Skeletal muscle tissue (tissue), 4 donors: ENCODE measurements around the gene ZNF341. TPM values are rescaled to one million over a fixed set of nuclear protein-coding genes. Genes with fewer than 3 reads are reported as not detected.
"Not testable (repeated sequence)": the region's sequence is repeated elsewhere in the genome, so short reads cannot be mapped to it uniquely, and the experiment has no call there.

ENCODE experiments used
- H3K27ac ChIP-seq: one replicate; pipeline ENCODE4 v1.7.0; 2013; ENCODE audit warnings: mild to moderate bottlenecking, low read depth, low read length, inconsistent platforms
- H3K27me3 ChIP-seq, 3 donors: one replicate each; pipeline ENCODE4 v1.7.0; 2013; ENCODE audit warnings: low read length in 3 of 3; ENCODE audit not compliant: control insufficient read depth in 3 of 3, insufficient read depth in 3 of 3
- H3K36me3 ChIP-seq, 3 donors: one replicate each; pipeline ENCODE4 v1.7.0; 2013; ENCODE audit warnings: low read length in 3 of 3; ENCODE audit not compliant: control insufficient read depth in 3 of 3, insufficient read depth in 3 of 3
- H3K4me1 ChIP-seq, 3 donors: one replicate each; pipeline ENCODE4 v1.7.0; 2013; ENCODE audit warnings: low read length in 3 of 3, mild to moderate bottlenecking in 3 of 3; ENCODE audit not compliant: control insufficient read depth in 3 of 3, insufficient read depth in 3 of 3
- H3K4me3 ChIP-seq, 3 donors: one replicate each; pipeline ENCODE4 v1.7.0; 2013; ENCODE audit warnings: low read length in 3 of 3
- H3K9ac ChIP-seq, 3 donors: one replicate each; pipeline ENCODE4 v1.7.0; 2013; ENCODE audit warnings: low read length in 3 of 3, mild to moderate bottlenecking in 3 of 3, moderate library complexity in 2 of 3, low read depth in 1 of 3
- H3K9me3 ChIP-seq, 3 donors: one replicate each; pipeline ENCODE4 v1.7.0; 2013; ENCODE audit warnings: low read length in 3 of 3; ENCODE audit not compliant: control insufficient read depth in 3 of 3
- total RNA-seq: library from RNA; depleted of rRNA; stranded (reverse); fragments of >200 nt; gene quantifications from one replicate; pipeline ENCODE4 v1.2.3, GENCODE V29; 2014
- donor health status: Osteomylitis.

ZNF341 gene
- total RNA-seq, 1 donor from 2014 or later = 1.0 TPM

DNA sequence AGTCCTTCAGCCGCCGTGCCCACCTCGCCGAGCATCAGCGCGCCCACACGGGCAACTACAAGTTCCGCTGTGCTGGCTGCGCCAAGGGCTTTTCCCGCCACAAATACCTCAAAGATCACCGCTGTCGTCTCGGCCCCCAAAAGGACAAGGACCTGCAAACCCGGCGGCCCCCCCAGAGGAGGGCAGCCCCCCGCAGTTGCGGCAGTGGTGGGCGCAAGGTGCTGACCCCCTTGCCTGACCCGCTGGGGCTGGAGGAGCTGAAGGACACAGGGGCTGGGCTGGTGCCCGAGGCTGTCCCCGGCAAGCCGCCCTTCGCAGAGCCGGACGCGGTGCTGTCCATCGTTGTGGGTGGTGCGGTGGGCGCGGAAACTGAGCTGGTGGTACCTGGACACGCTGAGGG, 59.2 kb downstream of the ZNF341 start:
- H3K36me3 ChIP-seq = peaks cover 4 to 13% (median 11%) of the 10 kb centered on the region in 3 donors
- H3K27me3 ChIP-seq = no peaks in the 10 kb centered on the region
- no peaks in the 10 kb centered on the region for H3K9me3 ChIP-seq
- H3K4me3 ChIP-seq = no peak overlapping the region
- no peak overlapping the region for H3K9ac ChIP-seq
- H3K27ac ChIP-seq = no peak overlapping the region
- H3K4me1 ChIP-seq = peaks cover 7 to 18% (median 16%) of the 10 kb centered on the region in 3 donors

DNA sequence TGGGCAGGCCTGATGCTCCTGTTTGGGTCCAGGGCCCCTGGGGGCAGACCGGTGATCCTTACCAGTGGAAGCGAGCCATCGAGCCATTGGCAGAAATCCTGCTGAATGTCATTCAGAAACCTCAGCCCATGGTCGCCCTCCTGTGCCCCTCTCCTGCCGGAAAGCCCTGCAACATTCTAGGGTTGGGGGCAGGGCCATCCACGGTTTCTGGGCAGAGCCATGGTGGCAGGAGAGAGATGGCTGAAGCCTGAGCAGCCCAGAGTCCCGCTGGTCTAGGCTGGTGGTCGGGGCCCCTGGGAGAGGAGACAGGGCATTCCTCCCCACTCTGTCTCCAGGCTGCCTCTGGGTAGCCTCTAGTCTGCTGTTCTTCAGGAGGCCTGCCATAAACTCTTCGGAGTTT, 59.7 kb downstream of the ZNF341 start:
- H3K4me1 ChIP-seq = peaks cover 7 to 18% (median 16%) of the 10 kb centered on the region in 3 donors

DNA sequence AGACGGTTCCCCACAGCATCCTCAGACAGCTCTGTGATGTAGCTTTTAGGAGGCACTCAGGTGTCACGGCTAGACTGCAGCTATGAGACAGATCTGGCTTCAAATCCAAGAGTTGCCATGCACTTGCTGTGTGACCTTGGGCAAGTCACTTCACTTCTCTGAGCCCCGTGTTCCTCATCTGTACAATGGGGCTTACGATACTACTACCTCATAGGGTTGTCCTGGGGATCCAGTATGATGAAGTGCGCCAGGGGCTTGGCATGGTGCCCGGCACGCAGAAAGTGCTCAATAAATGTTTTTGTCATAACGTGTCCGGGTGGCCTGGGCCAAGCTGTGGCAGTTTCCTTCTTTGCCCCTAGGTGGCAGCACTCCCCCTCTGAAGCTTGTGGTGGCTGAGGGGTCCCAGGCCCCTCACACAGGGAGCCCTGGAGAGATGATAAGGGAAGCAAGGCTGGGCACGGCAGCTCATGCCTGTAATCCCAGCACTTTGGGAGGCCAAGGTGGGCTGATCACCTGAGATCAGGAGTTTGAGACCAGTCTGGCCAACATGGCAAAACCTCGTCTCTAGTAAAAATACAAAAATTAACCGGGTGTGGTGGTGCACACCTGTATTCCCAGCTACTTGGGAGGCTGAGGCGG, 60.3 kb downstream of the ZNF341 start:
- no peak overlapping the region for H3K4me3 ChIP-seq
- H3K27me3 ChIP-seq = no peaks in the 10 kb centered on the region
- no peaks in the 10 kb centered on the region for H3K9me3 ChIP-seq
- H3K9ac ChIP-seq = no peak overlapping the region
- no peak overlapping the region for H3K27ac ChIP-seq
- H3K36me3 ChIP-seq = peaks cover 4 to 13% (median 11%) of the 10 kb centered on the region in 3 donors
- peaks cover 7 to 18% (median 16%) of the 10 kb centered on the region in 3 donors for H3K4me1 ChIP-seq

More for the DNA sequence above, 59.7 kb downstream of the ZNF341 start:
- no peaks in the 10 kb centered on the region for H3K9me3 ChIP-seq
- no peak overlapping the region for H3K27ac ChIP-seq
- H3K27me3 ChIP-seq = no peaks in the 10 kb centered on the region
- no peak overlapping the region for H3K9ac ChIP-seq
- no peak overlapping the region for H3K4me3 ChIP-seq
- H3K36me3 ChIP-seq = peaks cover 4 to 13% (median 11%) of the 10 kb centered on the region in 3 donors

DNA sequence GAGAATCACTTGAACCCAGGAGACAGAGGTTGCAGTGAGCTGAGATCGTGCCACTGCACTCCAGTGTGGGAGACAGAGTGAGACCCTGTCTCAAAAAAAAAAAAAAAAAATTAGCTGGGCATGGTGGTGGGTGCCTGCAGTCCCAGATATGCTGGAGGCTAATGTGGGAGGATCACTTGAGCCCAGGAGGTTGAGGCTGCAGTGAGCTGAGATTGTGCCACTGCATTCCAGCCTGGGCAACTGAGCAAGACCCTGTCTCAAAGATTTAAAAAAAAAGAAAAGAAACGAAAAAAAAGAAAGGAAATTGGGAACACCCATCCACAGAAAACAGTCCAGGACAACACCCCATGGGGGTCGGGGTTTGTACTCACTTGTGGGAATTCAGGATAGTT, 60.8 kb downstream of the ZNF341 start:
- Histone ChIP-seq H3K4me1 (peaks cover 7 to 17% (median 16%) of the 10 kb centered on the region in 3 donors), H3K36me3 (peaks cover 4 to 13% (median 11%) of the 10 kb centered on the region in 3 donors)
- not testable (repeated sequence) for H3K9ac ChIP-seq, H3K9me3 ChIP-seq, H3K4me3 ChIP-seq, H3K27me3 ChIP-seq, H3K27ac ChIP-seq

DNA sequence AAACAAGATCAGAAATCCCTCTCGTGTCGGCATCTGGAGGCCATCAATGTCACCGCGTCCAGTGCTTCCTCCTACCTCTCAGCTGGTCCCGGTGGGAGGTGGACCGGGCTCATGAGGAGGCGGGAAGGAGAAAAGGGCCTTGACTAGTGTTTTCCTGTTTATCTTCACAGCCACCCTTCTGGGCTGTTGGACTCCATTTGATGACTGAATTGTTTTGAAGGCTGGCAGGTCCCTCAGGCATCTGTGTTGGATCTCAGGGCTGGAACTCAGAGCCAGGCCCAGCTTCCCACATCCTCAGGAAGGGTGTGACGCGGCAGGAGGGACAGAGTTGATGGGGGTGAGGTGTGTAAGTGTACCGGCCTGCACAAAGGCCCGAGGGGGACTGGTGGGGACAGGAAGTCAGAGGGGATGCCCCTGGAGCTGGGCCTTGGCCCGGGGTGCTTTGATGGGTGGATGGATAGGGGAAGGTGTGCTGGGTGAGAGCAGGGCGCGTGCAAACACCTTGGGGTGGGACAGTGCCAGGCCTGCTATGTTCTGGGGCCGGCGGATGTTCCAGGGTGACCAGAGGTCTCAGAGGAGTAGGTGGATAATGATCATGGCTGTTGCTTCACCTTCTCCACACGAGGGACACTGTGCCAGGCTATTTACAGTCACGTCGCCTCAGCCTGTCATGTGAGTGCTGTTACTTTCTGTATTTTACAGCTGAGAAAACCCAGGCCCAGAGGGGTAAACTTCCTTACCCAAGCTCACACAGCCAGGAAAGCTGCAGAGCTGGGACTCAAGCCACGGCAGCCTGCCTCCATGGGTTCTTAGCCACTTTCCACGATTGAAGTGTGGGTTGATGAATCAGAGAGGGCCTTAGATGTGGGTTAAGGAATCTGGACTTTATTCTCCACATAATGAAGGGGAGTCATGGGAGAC, 61.5 kb downstream of the ZNF341 start:
- no peaks in the 10 kb centered on the region for H3K9me3 ChIP-seq
- no peak overlapping the region for H3K4me3 ChIP-seq
- H3K27me3 ChIP-seq = no peaks in the 10 kb centered on the region
- peak overlapping the region in 1 of 3 donors; percentile 17 for H3K9ac ChIP-seq
- H3K36me3 ChIP-seq = peaks cover 4 to 11% (median 10%) of the 10 kb centered on the region in 3 donors
- H3K4me1 ChIP-seq = peaks cover 7 to 16% (median 16%) of the 10 kb centered on the region in 3 donors
- H3K27ac ChIP-seq = no peak overlapping the region

DNA sequence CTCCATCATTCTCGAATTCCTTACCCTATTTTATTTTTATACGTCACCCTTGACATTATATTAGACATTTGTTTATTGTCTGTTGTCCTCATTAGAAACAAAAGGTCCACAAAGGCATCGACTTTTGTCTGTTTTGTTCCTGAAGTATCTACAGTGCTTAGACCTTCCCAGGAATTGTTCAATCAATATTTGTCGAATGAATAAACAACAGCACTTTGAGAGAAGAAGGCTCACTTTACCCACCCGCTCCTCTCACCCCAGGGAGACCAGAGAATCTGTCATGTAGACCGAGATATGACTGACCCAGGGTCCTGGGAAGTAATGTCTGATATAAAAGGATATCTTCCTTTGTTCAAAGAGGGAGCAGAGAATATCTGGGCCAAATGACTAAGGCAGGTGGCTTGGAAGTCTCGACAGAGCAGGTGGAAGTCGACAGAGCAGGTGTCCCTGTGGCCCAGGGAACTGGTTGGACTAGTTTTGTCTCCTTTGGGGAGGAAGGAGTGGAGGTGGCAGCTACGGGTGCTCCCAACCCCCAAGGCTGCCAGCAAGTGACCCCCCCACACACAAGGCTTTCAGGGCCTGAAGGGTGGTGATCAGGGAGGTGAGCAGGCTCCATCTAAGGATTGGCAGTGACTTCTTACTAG, 64.6 kb downstream of the ZNF341 start:
- H3K9ac ChIP-seq = no peak overlapping the region
- no peaks in the 10 kb centered on the region for H3K9me3 ChIP-seq
- no peak overlapping the region for H3K27ac ChIP-seq
- H3K4me3 ChIP-seq = no peak overlapping the region
- H3K27me3 ChIP-seq = no peaks in the 10 kb centered on the region
- H3K36me3 ChIP-seq = peaks cover 0 to 5% (median under 1%) of the 10 kb centered on the region in 3 donors
- H3K4me1 ChIP-seq = peaks cover 4 to 10% (median 9%) of the 10 kb centered on the region in 3 donors

DNA sequence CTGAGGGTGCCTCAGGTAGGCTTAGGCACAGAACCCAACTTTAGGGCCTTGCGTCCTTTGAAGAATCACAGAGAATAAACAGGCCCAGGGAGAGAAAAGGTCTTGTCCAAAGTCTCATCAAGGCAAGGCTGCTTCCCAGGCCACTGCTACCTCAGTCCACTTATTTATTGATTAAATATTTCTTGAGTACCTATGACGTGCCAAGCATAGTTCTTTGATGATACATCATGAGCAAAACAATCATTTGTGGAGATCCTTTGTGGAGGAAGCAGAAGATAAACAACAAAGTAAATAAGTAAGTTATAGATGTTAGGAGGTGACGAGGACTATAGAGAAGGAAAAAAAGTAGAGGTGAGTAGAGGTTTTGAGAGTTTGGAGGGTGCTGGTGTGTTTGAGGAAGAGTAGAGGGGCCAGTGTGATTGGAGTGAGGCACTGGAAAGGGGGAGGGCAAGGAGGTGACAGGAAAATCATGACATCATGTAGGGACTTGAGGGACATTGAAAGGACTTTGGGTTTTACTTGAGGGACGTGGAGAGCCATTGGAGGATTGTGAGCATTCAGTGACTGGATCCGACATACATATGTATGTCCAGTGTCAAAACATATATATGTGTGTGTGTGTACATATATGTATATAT, 65.2 kb downstream of the ZNF341 start:
- Histone ChIP-seq H3K27me3 (no peaks in the 10 kb centered on the region), H3K4me3 (no peak overlapping the region), H3K9me3 (no peaks in the 10 kb centered on the region), H3K36me3 (no peaks in the 10 kb centered on the region), H3K27ac (no peak overlapping the region), H3K4me1 (peaks cover 4 to 10% (median 9%) of the 10 kb centered on the region in 3 donors), H3K9ac (no peak overlapping the region)

DNA sequence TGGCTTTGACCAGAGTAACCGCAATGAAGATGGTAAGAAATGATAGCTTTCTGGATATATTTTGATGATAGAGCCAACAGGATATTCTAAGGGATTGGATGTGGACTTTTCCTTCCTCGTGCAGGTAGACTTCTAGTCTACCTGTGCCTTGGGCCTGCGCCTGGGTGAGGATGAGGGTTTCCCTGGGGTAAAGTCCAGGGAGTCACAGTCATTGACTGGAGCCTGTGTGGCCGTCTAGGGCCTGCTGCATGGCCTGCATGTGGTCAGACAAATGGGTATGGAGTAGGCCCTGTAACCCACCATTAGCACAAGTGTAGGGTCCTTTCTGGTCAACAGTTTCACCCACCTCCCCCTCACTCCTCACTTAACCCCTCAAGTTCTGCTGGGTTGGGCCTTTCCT, 66.6 kb downstream of the ZNF341 start:
- no peak overlapping the region for H3K27ac ChIP-seq
- no peaks in the 10 kb centered on the region for H3K36me3 ChIP-seq

DNA sequence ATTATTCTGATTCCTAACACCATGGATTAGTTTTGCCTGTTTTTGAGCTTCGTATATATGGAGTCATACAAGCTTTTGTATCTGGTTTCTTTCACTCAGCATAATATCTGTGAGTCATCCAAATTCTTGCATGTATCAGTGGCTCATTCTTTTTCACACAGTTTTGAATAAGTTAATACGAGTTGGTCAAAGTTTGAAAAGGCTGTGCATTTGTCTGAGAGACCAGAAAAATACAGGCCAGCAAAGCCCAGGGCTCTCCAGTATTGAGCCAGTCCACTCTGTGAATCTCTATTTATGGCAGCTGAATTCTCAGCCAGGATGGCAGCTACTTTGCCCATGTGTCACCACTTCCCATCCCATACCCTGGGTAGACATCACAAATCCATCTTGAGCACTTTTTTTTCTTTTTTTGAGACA, 72.1 kb downstream of the ZNF341 start:
- Histone ChIP-seq H3K4me3 (no peak overlapping the region), H3K4me1 (no peaks in the 10 kb centered on the region), H3K27me3 (no peaks in the 10 kb centered on the region), H3K9me3 (no peaks in the 10 kb centered on the region), H3K9ac (no peak overlapping the region), H3K27ac (no peak overlapping the region), H3K36me3 (no peaks in the 10 kb centered on the region)

More for the DNA sequence above, 66.6 kb downstream of the ZNF341 start:
- Histone ChIP-seq H3K4me3 (no peak overlapping the region), H3K9ac (no peak overlapping the region), H3K27me3 (no peaks in the 10 kb centered on the region), H3K4me1 (peaks cover 0 to 4% (median 2%) of the 10 kb centered on the region in 3 donors), H3K9me3 (no peaks in the 10 kb centered on the region)
